Measurements from ENCODE around the gene PNMA5. TPM values are rescaled to one million over a fixed set of nuclear protein-coding genes. Genes with fewer than 3 reads are reported as not detected.

PNMA5 gene
- total RNA-seq, 1 donor from 2014 or later = not detected

GRCh38 chrX:152941328-152942076, 52.4 kb downstream of the PNMA5 start:
- intact Hi-C loops (cut with DNase I) = no loop called here
- Histone ChIP-seq H3K27ac (peak overlapping the region; percentile 85), H3K9me3 (no peaks in the 10 kb centered on the region), H3K4me3 (peak overlapping the region; percentile 54), H3K36me3 (no peaks in the 10 kb centered on the region), H3K4me1 (no peaks in the 10 kb centered on the region), H3K27me3 (no peaks in the 10 kb centered on the region)
- DNase-seq (peak; percentile 94), ATAC-seq (peak; percentile 98)
- TF ChIP-seq CTCF (IDR thresholded peaks at IDR 0.05) = peak; percentile 83

Other genes with a start within 250 kb of the PNMA5 start
- gene MAGEA2, start 240.3 kb downstream of the PNMA5 start, total RNA-seq = not detected
- not detected for gene CSAG3, start 234.9 kb downstream of the PNMA5 start, total RNA-seq
- not detected for gene MAGEA6, start 224.4 kb downstream of the PNMA5 start, total RNA-seq
- gene CETN2, start 163.4 kb downstream of the PNMA5 start, total RNA-seq = 20.9 TPM
- 27.0 TPM for gene NSDHL, start 163.1 kb downstream of the PNMA5 start, total RNA-seq
- gene ZNF185, start 96.0 kb downstream of the PNMA5 start, total RNA-seq = 16.3 TPM
- gene PNMA3, start 62.4 kb upstream of the PNMA5 start, total RNA-seq = 0.32 TPM
- gene PNMA6A, start 78.3 kb upstream of the PNMA5 start, total RNA-seq = 0.87 TPM
- gene MAGEA1, start 185.2 kb upstream of the PNMA5 start, total RNA-seq = not detected